HepG2 (cell line): Measurements from ENCODE around the gene TBCD. TPM values are rescaled to one million over a fixed set of nuclear protein-coding genes. Genes with fewer than 3 reads are reported as not detected.
A peak's percentile ranks its signal among the peaks of the same experiment; 100 is the strongest.

Experiments used
- ADNP ChIP-seq: sonication (generic); formaldehyde crosslinking; IDR thresholded peaks from 2 replicates; pipeline ENCODE4 v1.4.0; 2020; ENCODE audit warnings: missing genetic modification reagents
- ATF7 ChIP-seq, 2 experiments: fragments of 450-650 bp in 1 of 2; sonication (generic) in 1 of 2; formaldehyde crosslinking in 1 of 2; IDR thresholded peaks; 2 replicates each; pipeline versions ENCODE4 v1.4.0 to v1.6.1; 2016 to 2020; ENCODE audit warnings: antibody characterized with exemption in 1 of 2, mild to moderate bottlenecking in 1 of 2, missing genetic modification reagents in 1 of 2
- ELF1 ChIP-seq: sonication (generic); formaldehyde crosslinking; IDR thresholded peaks from 2 replicates; pipeline ENCODE4 v1.4.0; 2020; ENCODE audit warnings: missing genetic modification reagents
- KLF13 ChIP-seq: sonication (generic); formaldehyde crosslinking; IDR thresholded peaks from 2 replicates; pipeline ENCODE4 v1.4.0; 2020; ENCODE audit warnings: mild to moderate bottlenecking, missing genetic modification reagents
- MZF1 ChIP-seq: sonication (generic); formaldehyde crosslinking; IDR thresholded peaks from 2 replicates; pipeline ENCODE4 v1.8.1; 2023; ENCODE audit warnings: mild to moderate bottlenecking, missing genetic modification reagents, borderline replicate concordance
- RBM22 ChIP-seq: fragments of 200-400 bp; formaldehyde crosslinking; optimal IDR thresholded peaks from 2 replicates; pipeline ENCODE3; 2017; ENCODE audit warnings: mild to moderate bottlenecking, low read length, moderate library complexity
- SOX13 ChIP-seq, 3 experiments: fragments of 450-650 bp in 1 of 3; sonication (generic) in 1 of 3; formaldehyde crosslinking in 1 of 3; IDR thresholded peaks in 2 of 3; conservative IDR thresholded peaks in 1 of 3; 2 replicates each; pipeline versions ENCODE4 v1.5.0 to v1.6.1; 2016 to 2020; ENCODE audit warnings: antibody characterized with exemption in 1 of 3, mild to moderate bottlenecking in 1 of 3, missing compliant biosample characterization in 1 of 3, missing genetic modification reagents in 1 of 3, moderate library complexity in 1 of 3
- SRSF4 ChIP-seq: fragments of 200-400 bp; formaldehyde crosslinking; IDR thresholded peaks from one replicate; pipeline ENCODE4 v1.6.1; 2018; ENCODE audit warnings: mild to moderate bottlenecking, low read depth, low read length, moderate library complexity; ENCODE audit not compliant: poor library complexity, severe bottlenecking
- ZBTB25 ChIP-seq: IDR thresholded peaks from 2 replicates; pipeline ENCODE4 v1.6.1; 2018; ENCODE audit warnings: missing genetic modification reagents
- ZMYM4 ChIP-seq: sonication (generic); formaldehyde crosslinking; IDR thresholded peaks from 2 replicates; pipeline ENCODE4 v1.8.1; 2023; ENCODE audit warnings: mild to moderate bottlenecking, missing genetic modification reagents
- ZNF678 ChIP-seq: sonication (generic); formaldehyde crosslinking; IDR thresholded peaks from 2 replicates; pipeline ENCODE4 v1.4.0; 2020; ENCODE audit warnings: mild to moderate bottlenecking, missing genetic modification reagents
- ZNF761 ChIP-seq: sonication (generic); formaldehyde crosslinking; conservative IDR thresholded peaks from 2 replicates; pipeline ENCODE4 v1.4.0; 2020; ENCODE audit warnings: mild to moderate bottlenecking, missing genetic modification reagents
- ZNF792 ChIP-seq: IDR thresholded peaks from 2 replicates; pipeline ENCODE4 v1.6.1; 2016
- ZSCAN9 ChIP-seq: IDR thresholded peaks from 2 replicates; pipeline ENCODE4 v1.6.1; 2016; ENCODE audit warnings: borderline replicate concordance
- ZXDC ChIP-seq: sonication (generic); formaldehyde crosslinking; IDR thresholded peaks from 2 replicates; pipeline ENCODE4 v1.5.0; 2020; ENCODE audit warnings: mild to moderate bottlenecking, missing genetic modification reagents
- polyA plus RNA-seq, 8 experiments: library from polyadenylated mRNA; depleted of rRNA in 3 of 8; stranded (reverse) in 7 of 8; unstranded in 1 of 8; fragments of >200 nt; fragmentation: Illumina TruSeq in 4 of 8; extraction: Trizol in 4 of 8; gene quantifications; 2 replicates each; pipeline versions ENCODE4 v1.2.1 to v1.2.3, GENCODE V29; 2011 to 2016; ENCODE audit warnings: low read depth in 4 of 8, missing spikeins in 1 of 8, mixed read lengths in 1 of 8; ENCODE audit not compliant: insufficient read depth in 1 of 8
- total RNA-seq, 5 experiments: library from RNA; depleted of rRNA; stranded (reverse); fragments of >200 nt; fragmentation: Illumina TruSeq; extraction: Trizol; gene quantifications; 2 replicates each; pipeline ENCODE4 v1.2.3, GENCODE V29; 2016; ENCODE audit warnings: low read depth in 1 of 5
- TF ChIP-seq, protein P1 (sequence below): sonication (generic); formaldehyde crosslinking; IDR thresholded peaks from 2 replicates; pipeline ENCODE4 v1.4.0; 2020; ENCODE audit warnings: missing genetic modification reagents, borderline replicate concordance
- TF ChIP-seq, protein P2 (sequence below): sonication (generic); formaldehyde crosslinking; conservative IDR thresholded peaks from 2 replicates; pipeline ENCODE4 v1.8.1; 2023; ENCODE audit warnings: missing genetic modification reagents

Gene TBCD
- total and polyA plus RNA-seq, 2 of the 13 experiments (the other 11 are each of a cell fraction or from before 2014, with no cell fraction given) = 33.9 to 54.8 TPM

GRCh38 chr17:82947051-82947991, 195.5 kb downstream of the TBCD start (continued):
- TF ChIP-seq, protein P1, sequence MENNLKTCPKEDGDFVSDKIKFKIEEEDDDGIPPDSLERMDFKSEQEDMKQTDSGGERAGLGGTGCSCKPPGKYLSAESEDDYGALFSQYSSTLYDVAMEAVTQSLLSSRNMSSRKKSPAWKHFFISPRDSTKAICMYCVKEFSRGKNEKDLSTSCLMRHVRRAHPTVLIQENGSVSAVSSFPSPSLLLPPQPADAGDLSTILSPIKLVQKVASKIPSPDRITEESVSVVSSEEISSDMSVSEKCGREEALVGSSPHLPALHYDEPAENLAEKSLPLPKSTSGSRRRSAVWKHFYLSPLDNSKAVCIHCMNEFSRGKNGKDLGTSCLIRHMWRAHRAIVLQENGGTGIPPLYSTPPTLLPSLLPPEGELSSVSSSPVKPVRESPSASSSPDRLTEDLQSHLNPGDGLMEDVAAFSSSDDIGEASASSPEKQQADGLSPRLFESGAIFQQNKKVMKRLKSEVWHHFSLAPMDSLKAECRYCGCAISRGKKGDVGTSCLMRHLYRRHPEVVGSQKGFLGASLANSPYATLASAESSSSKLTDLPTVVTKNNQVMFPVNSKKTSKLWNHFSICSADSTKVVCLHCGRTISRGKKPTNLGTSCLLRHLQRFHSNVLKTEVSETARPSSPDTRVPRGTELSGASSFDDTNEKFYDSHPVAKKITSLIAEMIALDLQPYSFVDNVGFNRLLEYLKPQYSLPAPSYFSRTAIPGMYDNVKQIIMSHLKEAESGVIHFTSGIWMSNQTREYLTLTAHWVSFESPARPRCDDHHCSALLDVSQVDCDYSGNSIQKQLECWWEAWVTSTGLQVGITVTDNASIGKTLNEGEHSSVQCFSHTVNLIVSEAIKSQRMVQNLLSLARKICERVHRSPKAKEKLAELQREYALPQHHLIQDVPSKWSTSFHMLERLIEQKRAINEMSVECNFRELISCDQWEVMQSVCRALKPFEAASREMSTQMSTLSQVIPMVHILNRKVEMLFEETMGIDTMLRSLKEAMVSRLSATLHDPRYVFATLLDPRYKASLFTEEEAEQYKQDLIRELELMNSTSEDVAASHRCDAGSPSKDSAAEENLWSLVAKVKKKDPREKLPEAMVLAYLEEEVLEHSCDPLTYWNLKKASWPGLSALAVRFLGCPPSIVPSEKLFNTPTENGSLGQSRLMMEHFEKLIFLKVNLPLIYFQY (CRISPR knock-in tag) = no peak
- TF ChIP-seq ZNF792 (CRISPR knock-in tag) (no peak), ZMYM4 (no peak), ZBTB25 (CRISPR knock-in tag) (no peak), ZXDC (CRISPR knock-in tag) (no peak), ATF7 (IDR thresholded peaks at IDR 0.05) (no peak), ATF7 (CRISPR knock-in tag; IDR thresholded peaks at IDR 0.05) (0 out of 2 replicates have a peak, but pooled peaks have one; percentile 29), SOX13 (IDR thresholded peaks at IDR 0.05) (no peak), SOX13 (CRISPR knock-in tag; conservative IDR thresholded peaks at IDR 0.05 in 1 of 2, IDR thresholded peaks at IDR 0.05 in 1 of 2) (no peak), ZNF678 (CRISPR knock-in tag) (no peak), ZNF761 (no peak), MZF1 (CRISPR knock-in tag) (no peak), ZSCAN9 (CRISPR knock-in tag) (no peak), RBM22 (peak; percentile 61), KLF13 (CRISPR knock-in tag) (no peak), SRSF4 (no peak), ADNP (CRISPR knock-in tag) (no peak), ELF1 (CRISPR knock-in tag) (no peak)
- TF ChIP-seq, protein P2, sequence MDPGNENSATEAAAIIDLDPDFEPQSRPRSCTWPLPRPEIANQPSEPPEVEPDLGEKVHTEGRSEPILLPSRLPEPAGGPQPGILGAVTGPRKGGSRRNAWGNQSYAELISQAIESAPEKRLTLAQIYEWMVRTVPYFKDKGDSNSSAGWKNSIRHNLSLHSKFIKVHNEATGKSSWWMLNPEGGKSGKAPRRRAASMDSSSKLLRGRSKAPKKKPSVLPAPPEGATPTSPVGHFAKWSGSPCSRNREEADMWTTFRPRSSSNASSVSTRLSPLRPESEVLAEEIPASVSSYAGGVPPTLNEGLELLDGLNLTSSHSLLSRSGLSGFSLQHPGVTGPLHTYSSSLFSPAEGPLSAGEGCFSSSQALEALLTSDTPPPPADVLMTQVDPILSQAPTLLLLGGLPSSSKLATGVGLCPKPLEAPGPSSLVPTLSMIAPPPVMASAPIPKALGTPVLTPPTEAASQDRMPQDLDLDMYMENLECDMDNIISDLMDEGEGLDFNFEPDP (CRISPR knock-in tag) = 0 out of 2 replicates have a peak, but pooled peaks have one; percentile 38
